IMR-90 (cell line): ENCODE results near the gene UBN1. TPM values are rescaled to one million over a fixed set of nuclear protein-coding genes. Genes with fewer than 3 reads are reported as not detected.

ENCODE experiments used
- ATAC-seq: fragments of 200-7000 bp; cut with Tn5 transposase; 2 replicates; pipeline ENCODE4 v1.9.1; 2020; ENCODE audit warnings: low read depth, mild to moderate bottlenecking, moderate library complexity
- BruUV-seq: library from RNA; stranded (reverse); fragments of 400-500 nt; replicated peaks from 2 replicates; lab custom pipeline; 2021; lab: Mats Ljungman, UMichigan
- CTCF ChIA-PET: fragments of 300-600 bp; formaldehyde crosslinking; extraction: SDS; loops from one replicate; lab custom pipeline; 2021; ENCODE audit warnings: antibody characterized with exemption; lab: Yijun Ruan, JAX
- POLR2A ChIA-PET: fragments of 300-600 bp; sonication (Branson Sonifier 250); formaldehyde crosslinking; loops from one replicate; lab custom pipeline; 2022; ENCODE audit warnings: antibody characterized with exemption; ENCODE audit not compliant: unreplicated experiment; lab: Charles Lee
- DNase-seq: peaks from one replicate; pipeline ENCODE4 v3.0.0; 2013
- H2AFZ ChIP-seq: replicated peaks from 2 replicates; pipeline ENCODE3; 2013; ENCODE audit warnings: low read length, mild to moderate bottlenecking; ENCODE audit not compliant: poor library complexity
- H2AK5ac ChIP-seq: 2 replicates; pipeline ENCODE4 v1.6.1; 2013; ENCODE audit warnings: low read depth, low read length, inconsistent platforms
- H2AK9ac ChIP-seq: replicated peaks from 2 replicates; pipeline ENCODE3; 2013; ENCODE audit warnings: mild to moderate bottlenecking, low read depth, low read length, moderate library complexity; ENCODE audit not compliant: poor library complexity
- H2BK120ac ChIP-seq: 2 replicates; pipeline ENCODE4 v1.6.1; 2013; ENCODE audit warnings: low read depth, low read length, inconsistent platforms
- H2BK15ac ChIP-seq: 3 replicates; pipeline ENCODE4 v1.6.1; 2013; ENCODE audit warnings: low read depth, low read length, inconsistent platforms
- H2BK20ac ChIP-seq: 2 replicates; pipeline ENCODE4 v1.6.1; 2013; ENCODE audit warnings: low read depth, mild to moderate bottlenecking, inconsistent platforms, low read length, moderate library complexity
- H2BK5ac ChIP-seq: 2 replicates; pipeline ENCODE4 v1.6.1; 2013; ENCODE audit warnings: mild to moderate bottlenecking, low read depth, low read length, inconsistent platforms; ENCODE audit not compliant: poor library complexity, severe bottlenecking
- H3K14ac ChIP-seq: replicated peaks from 2 replicates; pipeline ENCODE4 v1.6.1; 2013; ENCODE audit warnings: low read depth, low read length, inconsistent platforms
- H3K18ac ChIP-seq: 2 replicates; pipeline ENCODE4 v1.6.1; 2013; ENCODE audit warnings: low read depth, low read length, control low read depth
- H3K23ac ChIP-seq: 2 replicates; pipeline ENCODE4 v1.6.1; 2013; ENCODE audit warnings: low read depth, low read length, inconsistent platforms
- H3K27ac ChIP-seq: 2 replicates; pipeline ENCODE4 v1.5.1; 2013; ENCODE audit warnings: mild to moderate bottlenecking, control low read depth, low read length; ENCODE audit not compliant: insufficient read depth
- H3K27me3 ChIP-seq: 2 replicates; pipeline ENCODE4 v1.6.1; 2013; ENCODE audit warnings: low read length; ENCODE audit not compliant: control insufficient read depth, insufficient read depth
- H3K36me3 ChIP-seq: 2 replicates; pipeline ENCODE4 v1.6.1; 2013; ENCODE audit warnings: low read length, mixed read lengths; ENCODE audit not compliant: control insufficient read depth, insufficient read depth
- H3K4ac ChIP-seq: 2 replicates; pipeline ENCODE4 v1.6.1; 2013; ENCODE audit warnings: low read depth, low read length, inconsistent platforms
- H3K4me1 ChIP-seq: 2 replicates; pipeline ENCODE4 v1.6.1; 2013; ENCODE audit warnings: low read length, mixed read lengths; ENCODE audit not compliant: control insufficient read depth, insufficient read depth
- H3K4me2 ChIP-seq: 2 replicates; pipeline ENCODE4 v1.6.1; 2013; ENCODE audit warnings: low read depth, mild to moderate bottlenecking, control low read depth, low read length, moderate library complexity
- H3K4me3 ChIP-seq: 2 replicates; pipeline ENCODE4 v1.5.1; 2013; ENCODE audit warnings: low read depth, mild to moderate bottlenecking, control low read depth, low read length, moderate library complexity; ENCODE audit not compliant: insufficient read depth
- H3K56ac ChIP-seq: 2 replicates; pipeline ENCODE4 v1.6.1; 2013; ENCODE audit warnings: low read length, inconsistent platforms; ENCODE audit not compliant: insufficient read depth; ENCODE audit errors: extremely low read depth
- H3K79me1 ChIP-seq, 2 experiments: 2 replicates each; pipeline ENCODE4 v1.6.1; 2013; ENCODE audit warnings: low read length in 2 of 2, inconsistent platforms in 1 of 2, low read depth in 1 of 2
- H3K9ac ChIP-seq: 2 replicates; pipeline ENCODE4 v1.6.1; 2013; ENCODE audit warnings: low read depth, low read length, control low read depth
- H3K9me1 ChIP-seq: 2 replicates; pipeline ENCODE4 v1.6.1; 2013; ENCODE audit warnings: low read length, inconsistent platforms; ENCODE audit not compliant: insufficient read depth
- H3K9me3 ChIP-seq: 2 replicates; pipeline ENCODE4 v1.6.1; 2013; ENCODE audit warnings: low read length; ENCODE audit not compliant: control insufficient read depth, insufficient read depth
- H4K20me1 ChIP-seq: 2 replicates; pipeline ENCODE4 v1.6.1; 2013; ENCODE audit warnings: low read length, inconsistent platforms; ENCODE audit not compliant: insufficient read depth
- H4K5ac ChIP-seq: 2 replicates; pipeline ENCODE4 v1.6.1; 2013; ENCODE audit warnings: mild to moderate bottlenecking, low read depth, low read length, control low read depth
- H4K8ac ChIP-seq, 2 experiments: 2 replicates each; pipeline ENCODE4 v1.6.1; 2013; ENCODE audit warnings: low read depth in 2 of 2, low read length in 2 of 2, control low read depth in 1 of 2, inconsistent platforms in 1 of 2
- H4K91ac ChIP-seq: 2 replicates; pipeline ENCODE4 v1.6.1; 2013; ENCODE audit warnings: low read depth, low read length, inconsistent platforms; ENCODE audit not compliant: insufficient read depth
- BHLHE40 ChIP-seq: fragments of 150-350 bp; IDR thresholded peaks from 2 replicates; pipeline ENCODE4 v1.6.1; 2016; ENCODE audit warnings: mild to moderate bottlenecking, low read depth, low read length
- CHD1 ChIP-seq: IDR thresholded peaks from 2 replicates; pipeline ENCODE4 v1.6.1; 2012; ENCODE audit warnings: low read depth, low read length, improper control_type of control experiment
- FOS ChIP-seq: fragments of 150-350 bp; IDR thresholded peaks from 2 replicates; pipeline ENCODE4 v1.6.1; 2016; ENCODE audit warnings: low read depth, low read length
- MAFK ChIP-seq: IDR thresholded peaks from 2 replicates; pipeline ENCODE4 v1.6.1; 2012; ENCODE audit warnings: low read depth, low read length, improper control_type of control experiment
- MXI1 ChIP-seq: IDR thresholded peaks from 2 replicates; pipeline ENCODE4 v1.6.1; 2012; ENCODE audit warnings: low read depth, mild to moderate bottlenecking, low read length, moderate library complexity, borderline replicate concordance
- NFE2L2 ChIP-seq: fragments of 150-350 bp; IDR thresholded peaks from 2 replicates; pipeline ENCODE4 v1.6.1; 2016; ENCODE audit warnings: low read depth, mild to moderate bottlenecking, low read length
- POLR2A ChIP-seq: IDR thresholded peaks from 2 replicates; pipeline ENCODE4 v1.6.1; 2012; ENCODE audit warnings: mild to moderate bottlenecking, low read depth, low read length
- RFX5 ChIP-seq: IDR thresholded peaks from 2 replicates; pipeline ENCODE4 v1.8.0; 2012; ENCODE audit warnings: low read depth, mild to moderate bottlenecking, low read length, moderate library complexity
- WGBS, 2 experiments: methylation state at CpG; one replicate each; pipeline versions ENCODE4 v1.1.5 to v1.1.7; 2013; ENCODE audit warnings: missing lambda C conversion rate in 2 of 2; ENCODE audit not compliant: insufficient read length in 1 of 2; ENCODE audit errors: extremely low coverage in 2 of 2; 5-methylcytosine and 5-hydroxymethylcytosine counted together
- dilution Hi-C: fragments of 300-500 bp; cut with HindIII; formaldehyde crosslinking; loops from one replicate; pipeline ENCODE4 v1.14.3; 2018; ENCODE audit warnings: low sequenced_read_pairs; ENCODE audit not compliant: unreplicated experiment
- in situ Hi-C: fragments of 300-500 bp; cut with MboI; formaldehyde crosslinking; loops from 3 replicates; pipeline ENCODE4 v1.14.3; 2019; ENCODE audit warnings: low sequenced_read_pairs, inconsistent platforms, mixed read lengths
- intact Hi-C: fragments of 100-400 bp; cut with micrococcal nuclease; formaldehyde crosslinking; loops from 2 replicates; pipeline ENCODE4 v1.10.0; 2022
- polyA plus RNA-seq, 3 experiments: library from polyadenylated mRNA; depleted of rRNA; stranded (reverse); fragments of >200 nt; gene quantifications; 2 replicates each; pipeline ENCODE4 v1.2.3, GENCODE V29; 2012; ENCODE audit warnings: low replicate concordance in 1 of 3
- total RNA-seq: library from RNA; depleted of rRNA; stranded (reverse); fragments of >200 nt; gene quantifications from 2 replicates; pipeline ENCODE4 v1.2.3, GENCODE V29; 2012

The UBN1 gene
- total and polyA plus RNA-seq, 2 of the 4 experiments (the other 2 are of a cell fraction): 5.7 to 16.3 TPM

DNA sequence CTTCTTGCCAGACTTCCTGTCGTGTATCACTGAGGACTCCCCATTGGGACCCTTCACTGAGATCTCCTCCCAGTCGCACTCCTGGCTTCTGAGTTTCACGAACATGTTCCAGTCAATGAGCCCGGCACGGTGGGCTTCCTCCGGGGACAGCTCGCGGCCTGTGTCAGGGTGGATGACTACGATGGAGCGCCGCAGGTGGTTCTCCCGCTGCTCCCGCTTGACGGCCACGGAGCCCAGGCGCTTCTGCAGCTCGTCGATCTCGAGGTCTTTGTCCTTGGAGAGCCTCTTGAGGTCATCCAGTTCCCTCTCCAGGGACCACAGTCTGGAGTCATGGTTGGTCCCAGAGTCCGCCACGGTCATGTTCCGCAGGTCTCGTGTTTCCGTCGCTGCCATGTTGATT lies 36.2 kb downstream of the UBN1 start:
- Histone ChIP-seq H4K5ac (no peak overlapping the region), H3K27ac (no peak overlapping the region), H4K91ac (no peak overlapping the region), H2AK9ac (no peak overlapping the region), H2BK15ac (no peak overlapping the region), H3K18ac (no peak overlapping the region), H3K23ac (no peak overlapping the region), H4K8ac (no peak overlapping the region), H2BK120ac (no peak overlapping the region), H3K4ac (no peak overlapping the region), H3K9ac (no peak overlapping the region), H3K79me1 (peaks cover 5 to 26% of the 10 kb centered on the region in 2 experiments; a peak in 3 of 4 replicates), H3K36me3 (peaks cover 66% of the 10 kb centered on the region), H3K9me1 (peaks cover 10% of the 10 kb centered on the region), H2BK20ac (no peak overlapping the region), H3K27me3 (no peaks in the 10 kb centered on the region), H3K9me3 (no peaks in the 10 kb centered on the region), H2AFZ (no peak overlapping the region), H3K14ac (no peak overlapping the region), H3K4me2 (no peak overlapping the region), H3K56ac (no peak overlapping the region), H3K4me1 (peaks cover 9% of the 10 kb centered on the region), H2BK5ac (no peak overlapping the region), H4K20me1 (peaks cover 16% of the 10 kb centered on the region; the same call in 1 of the 2 replicates), H3K4me3 (no peak overlapping the region), H2AK5ac (no peak overlapping the region)
- TF ChIP-seq MAFK (no peak), NFE2L2 (no peak), MXI1 (no peak), BHLHE40 (no peak), POLR2A (no peak), FOS (no peak), RFX5 (no peak), CHD1 (no peak)
- POLR2A ChIA-PET: no interaction called here
- dilution Hi-C loops: no loop called here
- no peak for ATAC-seq
- BruUV-seq: no TSS peak
- DNase-seq: no peak
- WGBS, 2 experiments: 99% methylated on average over 18 of the region's 25 CpGs; no CpG with 5 or more reads in 1 of the 2 experiments
- intact Hi-C loops: loop anchor here (5.0 kb wide), 1 partner anchor 59 kb away; no protein-coding TSS in a partner anchor
- CTCF ChIA-PET: no interaction called here
- in situ Hi-C loops: loop anchor here (10.0 kb wide), 1 partner anchor 61 kb away; no protein-coding TSS in a partner anchor
